Measurements from ENCODE around the gene GMDS. TPM values are rescaled to one million over a fixed set of nuclear protein-coding genes. Genes with fewer than 3 reads are reported as not detected.

GMDS gene
- total and polyA plus RNA-seq, 2 of the 13 experiments (the other 11 are each of a cell fraction or from before 2014, with no cell fraction given), result 64.4 to 112 TPM

DNA sequence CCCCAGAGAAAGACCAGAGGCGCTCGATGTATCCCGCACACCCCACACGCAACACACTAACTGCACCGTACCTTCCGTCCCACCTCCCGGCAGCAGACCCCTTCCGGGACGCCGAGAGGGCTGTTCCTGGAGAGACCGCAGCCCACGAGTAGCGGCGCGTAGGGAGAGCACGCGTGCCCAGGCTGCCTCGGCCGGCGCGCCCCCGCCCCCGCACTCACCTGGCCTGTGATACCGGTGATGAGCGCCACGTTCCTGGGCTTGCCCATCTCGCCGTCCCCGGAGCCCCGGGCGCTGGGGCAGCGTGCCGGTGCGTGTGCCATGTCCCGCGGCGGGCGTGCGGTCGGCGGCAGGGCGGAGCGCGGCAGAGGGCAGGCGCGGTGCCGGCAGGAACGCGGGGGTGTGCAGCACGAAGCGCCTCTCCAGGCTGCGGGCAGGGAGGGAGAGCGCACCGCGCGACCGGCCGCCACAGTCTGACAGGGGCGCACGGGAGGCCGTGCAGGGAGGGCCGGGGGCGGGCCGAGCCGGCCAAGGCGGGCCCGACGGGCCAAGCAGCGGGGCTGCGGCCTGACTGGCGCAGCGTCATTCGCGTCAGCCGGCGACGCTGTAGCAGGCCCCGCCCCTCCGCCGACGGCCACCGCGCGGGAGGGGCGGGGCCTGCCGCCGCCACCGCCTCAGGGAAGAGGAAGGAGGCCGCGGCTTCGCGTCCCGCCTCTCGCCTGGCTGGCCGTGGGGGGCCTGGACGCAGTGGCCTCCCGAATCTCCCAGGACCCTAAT lies at the start of gene GMDS (continued):
- TF ChIP-seq PHF20 (CRISPR knock-in tag; IDR thresholded peaks at IDR 0.05) (peak; percentile 60), ZNF354B (CRISPR knock-in tag; IDR thresholded peaks at IDR 0.05) (no peak), SMYD3 (CRISPR knock-in tag; IDR thresholded peaks at IDR 0.05) (0 out of 2 replicates have a peak, but pooled peaks have one; percentile 26), NRL (CRISPR knock-in tag; IDR thresholded peaks at IDR 0.05; ENCODE audit: borderline replicate concordance) (peak; percentile 40; the same call in 1 of the 2 replicates), ZNF782 (CRISPR knock-in tag; IDR thresholded peaks at IDR 0.05; ENCODE audit: borderline replicate concordance) (no peak), CEBPB (IDR thresholded peaks at IDR 0.05; ENCODE audit: borderline replicate concordance, low read depth, low read length) (no peak), ZNF674 (CRISPR knock-in tag; IDR thresholded peaks at IDR 0.05; ENCODE audit: low read depth) (no peak), ZNF17 (CRISPR knock-in tag; IDR thresholded peaks at IDR 0.05) (no peak), ZNF788 (CRISPR knock-in tag; IDR thresholded peaks at IDR 0.05; ENCODE audit: borderline replicate concordance) (peak; percentile 6; the same call in 1 of the 2 replicates)
- TF ChIP-seq, protein P1, sequence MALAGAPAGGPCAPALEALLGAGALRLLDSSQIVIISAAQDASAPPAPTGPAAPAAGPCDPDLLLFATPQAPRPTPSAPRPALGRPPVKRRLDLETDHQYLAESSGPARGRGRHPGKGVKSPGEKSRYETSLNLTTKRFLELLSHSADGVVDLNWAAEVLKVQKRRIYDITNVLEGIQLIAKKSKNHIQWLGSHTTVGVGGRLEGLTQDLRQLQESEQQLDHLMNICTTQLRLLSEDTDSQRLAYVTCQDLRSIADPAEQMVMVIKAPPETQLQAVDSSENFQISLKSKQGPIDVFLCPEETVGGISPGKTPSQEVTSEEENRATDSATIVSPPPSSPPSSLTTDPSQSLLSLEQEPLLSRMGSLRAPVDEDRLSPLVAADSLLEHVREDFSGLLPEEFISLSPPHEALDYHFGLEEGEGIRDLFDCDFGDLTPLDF (CRISPR knock-in tag; IDR thresholded peaks at IDR 0.05), result no peak
- TF ChIP-seq, protein P2, sequence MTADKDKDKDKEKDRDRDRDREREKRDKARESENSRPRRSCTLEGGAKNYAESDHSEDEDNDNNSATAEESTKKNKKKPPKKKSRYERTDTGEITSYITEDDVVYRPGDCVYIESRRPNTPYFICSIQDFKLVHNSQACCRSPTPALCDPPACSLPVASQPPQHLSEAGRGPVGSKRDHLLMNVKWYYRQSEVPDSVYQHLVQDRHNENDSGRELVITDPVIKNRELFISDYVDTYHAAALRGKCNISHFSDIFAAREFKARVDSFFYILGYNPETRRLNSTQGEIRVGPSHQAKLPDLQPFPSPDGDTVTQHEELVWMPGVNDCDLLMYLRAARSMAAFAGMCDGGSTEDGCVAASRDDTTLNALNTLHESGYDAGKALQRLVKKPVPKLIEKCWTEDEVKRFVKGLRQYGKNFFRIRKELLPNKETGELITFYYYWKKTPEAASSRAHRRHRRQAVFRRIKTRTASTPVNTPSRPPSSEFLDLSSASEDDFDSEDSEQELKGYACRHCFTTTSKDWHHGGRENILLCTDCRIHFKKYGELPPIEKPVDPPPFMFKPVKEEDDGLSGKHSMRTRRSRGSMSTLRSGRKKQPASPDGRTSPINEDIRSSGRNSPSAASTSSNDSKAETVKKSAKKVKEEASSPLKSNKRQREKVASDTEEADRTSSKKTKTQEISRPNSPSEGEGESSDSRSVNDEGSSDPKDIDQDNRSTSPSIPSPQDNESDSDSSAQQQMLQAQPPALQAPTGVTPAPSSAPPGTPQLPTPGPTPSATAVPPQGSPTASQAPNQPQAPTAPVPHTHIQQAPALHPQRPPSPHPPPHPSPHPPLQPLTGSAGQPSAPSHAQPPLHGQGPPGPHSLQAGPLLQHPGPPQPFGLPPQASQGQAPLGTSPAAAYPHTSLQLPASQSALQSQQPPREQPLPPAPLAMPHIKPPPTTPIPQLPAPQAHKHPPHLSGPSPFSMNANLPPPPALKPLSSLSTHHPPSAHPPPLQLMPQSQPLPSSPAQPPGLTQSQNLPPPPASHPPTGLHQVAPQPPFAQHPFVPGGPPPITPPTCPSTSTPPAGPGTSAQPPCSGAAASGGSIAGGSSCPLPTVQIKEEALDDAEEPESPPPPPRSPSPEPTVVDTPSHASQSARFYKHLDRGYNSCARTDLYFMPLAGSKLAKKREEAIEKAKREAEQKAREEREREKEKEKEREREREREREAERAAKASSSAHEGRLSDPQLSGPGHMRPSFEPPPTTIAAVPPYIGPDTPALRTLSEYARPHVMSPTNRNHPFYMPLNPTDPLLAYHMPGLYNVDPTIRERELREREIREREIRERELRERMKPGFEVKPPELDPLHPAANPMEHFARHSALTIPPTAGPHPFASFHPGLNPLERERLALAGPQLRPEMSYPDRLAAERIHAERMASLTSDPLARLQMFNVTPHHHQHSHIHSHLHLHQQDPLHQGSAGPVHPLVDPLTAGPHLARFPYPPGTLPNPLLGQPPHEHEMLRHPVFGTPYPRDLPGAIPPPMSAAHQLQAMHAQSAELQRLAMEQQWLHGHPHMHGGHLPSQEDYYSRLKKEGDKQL (CRISPR knock-in tag; IDR thresholded peaks at IDR 0.05; ENCODE audit: low read depth), result no peak
- TF ChIP-seq, protein P3, sequence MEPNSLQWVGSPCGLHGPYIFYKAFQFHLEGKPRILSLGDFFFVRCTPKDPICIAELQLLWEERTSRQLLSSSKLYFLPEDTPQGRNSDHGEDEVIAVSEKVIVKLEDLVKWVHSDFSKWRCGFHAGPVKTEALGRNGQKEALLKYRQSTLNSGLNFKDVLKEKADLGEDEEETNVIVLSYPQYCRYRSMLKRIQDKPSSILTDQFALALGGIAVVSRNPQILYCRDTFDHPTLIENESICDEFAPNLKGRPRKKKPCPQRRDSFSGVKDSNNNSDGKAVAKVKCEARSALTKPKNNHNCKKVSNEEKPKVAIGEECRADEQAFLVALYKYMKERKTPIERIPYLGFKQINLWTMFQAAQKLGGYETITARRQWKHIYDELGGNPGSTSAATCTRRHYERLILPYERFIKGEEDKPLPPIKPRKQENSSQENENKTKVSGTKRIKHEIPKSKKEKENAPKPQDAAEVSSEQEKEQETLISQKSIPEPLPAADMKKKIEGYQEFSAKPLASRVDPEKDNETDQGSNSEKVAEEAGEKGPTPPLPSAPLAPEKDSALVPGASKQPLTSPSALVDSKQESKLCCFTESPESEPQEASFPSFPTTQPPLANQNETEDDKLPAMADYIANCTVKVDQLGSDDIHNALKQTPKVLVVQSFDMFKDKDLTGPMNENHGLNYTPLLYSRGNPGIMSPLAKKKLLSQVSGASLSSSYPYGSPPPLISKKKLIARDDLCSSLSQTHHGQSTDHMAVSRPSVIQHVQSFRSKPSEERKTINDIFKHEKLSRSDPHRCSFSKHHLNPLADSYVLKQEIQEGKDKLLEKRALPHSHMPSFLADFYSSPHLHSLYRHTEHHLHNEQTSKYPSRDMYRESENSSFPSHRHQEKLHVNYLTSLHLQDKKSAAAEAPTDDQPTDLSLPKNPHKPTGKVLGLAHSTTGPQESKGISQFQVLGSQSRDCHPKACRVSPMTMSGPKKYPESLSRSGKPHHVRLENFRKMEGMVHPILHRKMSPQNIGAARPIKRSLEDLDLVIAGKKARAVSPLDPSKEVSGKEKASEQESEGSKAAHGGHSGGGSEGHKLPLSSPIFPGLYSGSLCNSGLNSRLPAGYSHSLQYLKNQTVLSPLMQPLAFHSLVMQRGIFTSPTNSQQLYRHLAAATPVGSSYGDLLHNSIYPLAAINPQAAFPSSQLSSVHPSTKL (CRISPR knock-in tag; IDR thresholded peaks at IDR 0.05), result no peak
- TF ChIP-seq, protein P4, sequence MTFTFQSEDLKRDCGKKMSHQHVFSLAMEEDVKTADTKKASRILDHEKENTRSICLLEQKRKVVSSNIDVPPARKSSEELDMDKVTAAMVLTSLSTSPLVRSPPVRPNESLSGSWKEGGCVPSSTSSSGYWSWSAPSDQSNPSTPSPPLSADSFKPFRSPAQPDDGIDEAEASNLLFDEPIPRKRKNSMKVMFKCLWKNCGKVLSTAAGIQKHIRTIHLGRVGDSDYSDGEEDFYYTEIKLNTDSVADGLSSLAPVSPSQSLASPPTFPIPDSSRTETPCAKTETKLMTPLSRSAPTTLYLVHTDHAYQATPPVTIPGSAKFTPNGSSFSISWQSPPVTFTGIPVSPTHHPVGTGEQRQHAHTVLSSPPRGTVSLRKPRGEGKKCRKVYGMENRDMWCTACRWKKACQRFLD (CRISPR knock-in tag; IDR thresholded peaks at IDR 0.05; ENCODE audit: borderline replicate concordance), result no peak
- TF ChIP-seq, protein P5, sequence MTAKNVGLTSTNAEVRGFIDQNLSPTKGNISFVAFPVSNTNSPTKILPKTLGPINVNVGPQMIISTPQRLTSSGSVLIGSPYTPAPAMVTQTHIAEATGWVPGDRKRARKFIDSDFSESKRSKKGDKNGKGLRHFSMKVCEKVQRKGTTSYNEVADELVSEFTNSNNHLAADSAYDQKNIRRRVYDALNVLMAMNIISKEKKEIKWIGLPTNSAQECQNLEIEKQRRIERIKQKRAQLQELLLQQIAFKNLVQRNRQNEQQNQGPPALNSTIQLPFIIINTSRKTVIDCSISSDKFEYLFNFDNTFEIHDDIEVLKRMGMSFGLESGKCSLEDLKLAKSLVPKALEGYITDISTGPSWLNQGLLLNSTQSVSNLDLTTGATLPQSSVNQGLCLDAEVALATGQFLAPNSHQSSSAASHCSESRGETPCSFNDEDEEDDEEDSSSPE (CRISPR knock-in tag; IDR thresholded peaks at IDR 0.05), result peak; percentile 25; the same call in 1 of the 2 replicates
